ENCODE measurements around the gene E2F6. TPM values are rescaled to one million over a fixed set of nuclear protein-coding genes. Genes with fewer than 3 reads are reported as not detected.

E2F6 gene
- total RNA-seq, 1 donor from 2014 or later = 20.3 TPM

DNA sequence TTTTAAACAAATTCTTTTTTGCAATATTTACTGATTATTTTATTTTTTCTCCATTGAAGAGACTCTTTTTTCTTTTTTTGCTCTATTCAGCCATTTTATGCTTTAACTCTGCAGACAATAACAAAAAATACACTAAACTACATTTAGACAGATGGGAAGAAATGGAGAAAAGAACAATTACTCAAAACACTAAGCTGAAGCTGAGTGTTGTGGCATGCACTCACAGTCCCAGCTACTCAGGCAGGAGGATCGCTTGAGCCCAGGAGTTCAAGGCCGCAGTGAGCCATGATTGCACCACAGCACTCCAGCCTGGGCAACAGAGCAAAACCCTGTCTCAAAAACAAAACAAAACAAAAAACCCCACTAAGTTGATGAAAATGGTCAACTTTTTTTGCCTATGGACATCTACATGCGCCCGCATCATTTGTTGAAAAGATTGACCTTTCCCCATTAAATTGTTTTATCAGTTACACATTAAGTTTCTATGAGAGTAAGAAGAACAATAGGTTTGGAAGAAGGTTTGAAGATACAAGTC lies 43.0 kb downstream of the E2F6 start:
- Mint-ChIP-seq H3K9me3 (no peaks in the 10 kb centered on the region), H3K4me1 (no peaks in the 10 kb centered on the region), H3K36me3 (ENCODE audit: low read depth) (no peaks in the 10 kb centered on the region), H3K4me3 (no peak overlapping the region), H3K27ac (no peak overlapping the region), H3K27me3 (peaks cover 2% of the 10 kb centered on the region)
- DNase-seq = no peak
- intact Hi-C loops (cut with micrococcal nuclease) = no loop called here

DNA sequence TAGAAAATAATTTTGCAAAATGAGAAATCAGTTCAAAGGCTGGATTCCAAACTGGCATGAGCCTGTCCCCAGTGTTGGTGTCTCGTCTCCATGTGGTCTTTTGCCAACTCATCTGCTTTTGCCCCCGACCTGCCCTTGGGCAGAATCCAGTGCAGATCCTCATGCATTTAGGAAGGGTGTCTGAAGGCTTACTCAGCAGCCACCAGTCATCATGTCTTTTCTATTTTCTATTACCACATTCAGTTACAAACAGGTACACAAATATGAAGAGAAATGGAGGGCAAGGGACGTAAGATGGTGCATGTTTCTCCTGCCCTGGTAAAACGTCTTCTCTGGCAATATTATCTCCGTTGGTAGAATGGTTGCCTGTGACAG lies 43.5 kb downstream of the E2F6 start:
- Mint-ChIP-seq H3K27me3 (peaks cover 2% of the 10 kb centered on the region), H3K4me1 (no peaks in the 10 kb centered on the region), H3K9me3 (no peaks in the 10 kb centered on the region), H3K36me3 (ENCODE audit: low read depth) (no peaks in the 10 kb centered on the region), H3K27ac (no peak overlapping the region), H3K4me3 (no peak overlapping the region)
- no peak for DNase-seq
- intact Hi-C loops (cut with micrococcal nuclease) = no loop called here

GRCh38 chr2:11421863-11422490 lies 44.0 kb downstream of the E2F6 start:
- Mint-ChIP-seq H3K27ac (no peak overlapping the region), H3K4me3 (no peak overlapping the region), H3K4me1 (no peaks in the 10 kb centered on the region), H3K9me3 (no peaks in the 10 kb centered on the region), H3K27me3 (peaks cover 2% of the 10 kb centered on the region), H3K36me3 (ENCODE audit: low read depth) (no peaks in the 10 kb centered on the region)
- intact Hi-C loops (cut with micrococcal nuclease) = no loop called here
- no peak for DNase-seq

- no peak for DNase-seq
- no peak overlapping the region for H3K27ac Mint-ChIP-seq
- H3K27me3 Mint-ChIP-seq = peaks cover 2% of the 10 kb centered on the region
- H3K4me1 Mint-ChIP-seq = no peaks in the 10 kb centered on the region
- H3K9me3 Mint-ChIP-seq = no peaks in the 10 kb centered on the region
- H3K36me3 Mint-ChIP-seq (ENCODE audit: low read depth) = no peaks in the 10 kb centered on the region
- intact Hi-C loops (cut with micrococcal nuclease) = no loop called here
- H3K4me3 Mint-ChIP-seq = no peak overlapping the region
Measured at GRCh38 chr2:11420671-11421070, 45.3 kb downstream of the E2F6 start.

GRCh38 chr2:11420190-11420589 lies 45.8 kb downstream of the E2F6 start:
- H3K27me3 Mint-ChIP-seq = peaks cover 2% of the 10 kb centered on the region
- H3K36me3 Mint-ChIP-seq (ENCODE audit: low read depth) = no peaks in the 10 kb centered on the region
- no peaks in the 10 kb centered on the region for H3K9me3 Mint-ChIP-seq
- no peaks in the 10 kb centered on the region for H3K4me1 Mint-ChIP-seq
- intact Hi-C loops (cut with micrococcal nuclease) = no loop called here
- H3K4me3 Mint-ChIP-seq = no peak overlapping the region
- no peak overlapping the region for H3K27ac Mint-ChIP-seq
- no peak for DNase-seq

GRCh38 chr2:11419781-11420180 lies 46.2 kb downstream of the E2F6 start:
- Mint-ChIP-seq H3K36me3 (ENCODE audit: low read depth) (no peaks in the 10 kb centered on the region), H3K4me3 (no peak overlapping the region), H3K27ac (no peak overlapping the region), H3K27me3 (peaks cover 2% of the 10 kb centered on the region), H3K9me3 (no peaks in the 10 kb centered on the region), H3K4me1 (no peaks in the 10 kb centered on the region)
- intact Hi-C loops (cut with micrococcal nuclease) = loop anchor here (10.0 kb wide), 1 partner anchor 285 kb away; a partner anchor contains a TSS
- DNase-seq = no peak

GRCh38 chr2:11417946-11418585 lies 47.9 kb downstream of the E2F6 start:
- Mint-ChIP-seq H3K4me1 (no peaks in the 10 kb centered on the region), H3K36me3 (ENCODE audit: low read depth) (no peaks in the 10 kb centered on the region), H3K4me3 (no peak overlapping the region), H3K27me3 (peaks cover 7% of the 10 kb centered on the region), H3K27ac (no peak overlapping the region), H3K9me3 (no peaks in the 10 kb centered on the region)
- DNase-seq = no peak
- intact Hi-C loops (cut with micrococcal nuclease) = loop anchor here (10.0 kb wide), 1 partner anchor 283 kb away; a partner anchor contains a TSS

- Mint-ChIP-seq H3K27me3 (peaks cover 7% of the 10 kb centered on the region), H3K27ac (no peak overlapping the region), H3K9me3 (no peaks in the 10 kb centered on the region), H3K4me1 (no peaks in the 10 kb centered on the region), H3K36me3 (ENCODE audit: low read depth) (no peaks in the 10 kb centered on the region), H3K4me3 (no peak overlapping the region)
- intact Hi-C loops (cut with micrococcal nuclease) = loop anchor here (10.0 kb wide), 1 partner anchor 282 kb away; a partner anchor contains a TSS
- DNase-seq = no peak
Measured at GRCh38 chr2:11416931-11417330, 49.0 kb downstream of the E2F6 start.

DNA sequence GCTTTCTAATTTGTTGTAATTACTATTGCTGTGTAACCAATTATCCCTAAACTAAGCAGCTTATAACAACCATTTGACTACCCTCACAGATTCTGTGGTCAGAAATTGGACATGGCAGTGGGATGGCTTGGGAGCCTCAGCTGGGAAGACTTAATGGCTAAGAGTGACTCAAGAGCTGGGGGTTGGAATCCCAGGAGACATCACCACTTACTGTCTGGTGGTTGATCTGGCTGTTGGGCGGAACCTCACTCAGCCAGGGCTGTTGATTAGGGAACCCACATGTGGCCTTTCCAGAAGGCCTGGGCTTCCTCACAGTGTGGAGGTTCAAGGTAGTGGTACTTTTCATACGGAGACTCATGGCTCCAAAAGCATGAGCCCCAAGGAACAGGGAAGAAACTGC lies 49.8 kb downstream of the E2F6 start:
- no peaks in the 10 kb centered on the region for H3K4me1 Mint-ChIP-seq
- H3K9me3 Mint-ChIP-seq = no peaks in the 10 kb centered on the region
- no peak for DNase-seq
- peaks cover 7% of the 10 kb centered on the region for H3K27me3 Mint-ChIP-seq
- no peak overlapping the region for H3K27ac Mint-ChIP-seq
- no peak overlapping the region for H3K4me3 Mint-ChIP-seq
- H3K36me3 Mint-ChIP-seq (ENCODE audit: low read depth) = no peaks in the 10 kb centered on the region
- intact Hi-C loops (cut with micrococcal nuclease) = loop anchor here (10.0 kb wide), 1 partner anchor 281 kb away; a partner anchor contains a TSS

DNA sequence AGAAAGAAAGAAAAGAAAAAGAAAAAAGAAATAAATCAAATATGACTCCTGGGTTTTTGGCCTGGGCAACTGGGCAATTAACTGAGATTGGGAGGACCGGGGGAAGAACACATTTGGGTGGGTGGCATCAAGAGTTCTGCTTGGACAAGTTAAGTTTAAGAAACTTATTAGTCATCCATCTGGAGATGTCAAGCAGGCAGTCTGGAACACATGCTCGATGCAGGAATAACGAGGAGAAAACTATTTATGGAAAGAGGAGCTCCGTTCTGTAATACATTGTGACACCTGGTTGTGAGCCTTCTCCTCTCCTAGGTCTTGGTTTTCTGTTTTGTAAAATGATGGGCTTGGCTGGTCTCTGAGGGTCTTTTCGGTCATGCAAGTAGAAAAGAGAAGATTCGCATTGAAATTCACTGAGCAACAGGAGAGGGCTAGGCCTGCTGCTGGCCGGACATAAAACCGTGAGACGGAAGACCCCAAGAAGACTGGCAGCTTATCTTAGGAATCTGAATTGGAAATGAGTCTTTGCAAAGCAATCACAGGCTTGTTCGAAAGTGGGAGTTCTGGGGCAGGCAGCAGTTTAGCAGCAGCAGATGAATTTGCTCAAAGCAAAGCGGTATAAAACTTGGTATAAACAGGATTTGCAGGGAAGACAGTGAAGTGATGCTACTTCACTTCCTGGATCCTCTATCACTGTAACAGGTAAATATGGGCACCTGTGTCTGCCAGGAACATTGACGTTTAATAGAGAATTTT lies 51.4 kb downstream of the E2F6 start:
- H3K4me1 Mint-ChIP-seq = no peaks in the 10 kb centered on the region
- no peaks in the 10 kb centered on the region for H3K9me3 Mint-ChIP-seq
- H3K27me3 Mint-ChIP-seq = peaks cover 5% of the 10 kb centered on the region
- DNase-seq = no peak
- no peak overlapping the region for H3K27ac Mint-ChIP-seq
- intact Hi-C loops (cut with micrococcal nuclease) = loop anchor here (10.0 kb wide), 1 partner anchor 280 kb away; a partner anchor contains a TSS
- no peak overlapping the region for H3K4me3 Mint-ChIP-seq
- no peaks in the 10 kb centered on the region for H3K36me3 Mint-ChIP-seq (ENCODE audit: low read depth)

GRCh38 chr2:11412449-11412810 lies 53.5 kb downstream of the E2F6 start:
- no peak for DNase-seq
- Mint-ChIP-seq H3K27ac (no peak overlapping the region), H3K4me3 (no peak overlapping the region), H3K4me1 (no peaks in the 10 kb centered on the region), H3K27me3 (peaks cover 6% of the 10 kb centered on the region), H3K36me3 (ENCODE audit: low read depth) (no peaks in the 10 kb centered on the region), H3K9me3 (no peaks in the 10 kb centered on the region)
- intact Hi-C loops (cut with micrococcal nuclease) = loop anchor here (10.0 kb wide), 1 partner anchor 278 kb away; a partner anchor contains a TSS

DNA sequence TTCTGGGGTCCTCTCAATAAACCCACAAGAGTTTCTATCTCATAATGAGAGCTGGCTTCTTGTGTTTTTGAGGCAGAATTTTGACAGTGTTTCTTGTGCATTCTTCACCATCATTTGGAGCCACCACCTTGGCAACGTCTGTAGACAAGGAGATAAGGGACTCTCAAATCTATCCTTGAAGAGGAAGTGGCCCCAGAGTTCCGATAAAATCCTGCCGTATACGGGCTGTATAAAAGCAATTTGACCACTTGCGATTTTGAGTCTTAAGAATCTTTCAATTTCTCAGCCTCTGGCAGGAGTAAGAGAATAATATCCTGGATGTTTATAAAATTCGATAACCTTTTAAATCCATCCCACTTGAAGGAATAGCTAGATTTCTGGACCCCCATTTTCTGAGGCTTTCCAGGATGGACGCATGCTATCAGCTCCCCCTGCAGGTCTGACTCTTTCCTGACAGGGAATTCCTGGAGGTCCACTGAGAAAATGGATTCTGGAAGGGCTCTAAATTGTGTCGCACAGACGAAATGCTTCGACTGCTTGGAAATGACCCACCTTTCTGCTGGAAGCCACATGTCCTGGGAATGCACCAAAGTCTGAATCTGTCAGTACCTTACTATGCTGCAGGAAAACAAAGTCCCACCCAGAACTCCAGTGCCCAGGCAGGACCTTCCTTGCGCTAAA lies 54.1 kb downstream of the E2F6 start:
- Mint-ChIP-seq H3K4me3 (no peak overlapping the region), H3K36me3 (ENCODE audit: low read depth) (no peaks in the 10 kb centered on the region), H3K4me1 (no peaks in the 10 kb centered on the region), H3K27ac (no peak overlapping the region), H3K9me3 (no peaks in the 10 kb centered on the region), H3K27me3 (peaks cover 6% of the 10 kb centered on the region)
- no peak for DNase-seq
- intact Hi-C loops (cut with micrococcal nuclease) = loop anchor here (10.0 kb wide), 1 partner anchor 277 kb away; a partner anchor contains a TSS

DNA sequence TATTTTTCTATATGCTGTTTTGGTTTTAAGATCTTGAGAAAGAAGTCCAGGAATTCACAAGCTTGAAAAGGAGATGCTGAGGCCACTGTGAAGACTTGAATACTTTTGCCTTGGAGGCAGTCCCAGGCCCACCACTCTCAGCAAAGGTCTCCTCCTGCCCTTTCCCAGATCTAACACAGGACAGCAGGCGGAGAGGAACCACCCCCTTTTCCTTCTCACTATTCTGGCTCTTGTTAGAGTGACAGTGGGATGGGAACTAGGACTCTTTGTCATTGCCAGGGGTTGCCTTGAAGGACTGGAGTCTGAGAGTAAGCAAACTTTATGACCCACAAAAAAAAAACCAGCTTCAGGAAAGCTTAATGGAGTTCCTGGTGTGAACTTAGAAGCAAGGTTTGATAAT lies 54.7 kb downstream of the E2F6 start:
- no peak overlapping the region for H3K4me3 Mint-ChIP-seq
- peaks cover 6% of the 10 kb centered on the region for H3K27me3 Mint-ChIP-seq
- no peaks in the 10 kb centered on the region for H3K4me1 Mint-ChIP-seq
- intact Hi-C loops (cut with micrococcal nuclease) = loop anchor here (10.0 kb wide), 1 partner anchor 276 kb away; a partner anchor contains a TSS
- no peak for DNase-seq
- H3K9me3 Mint-ChIP-seq = no peaks in the 10 kb centered on the region
- no peak overlapping the region for H3K27ac Mint-ChIP-seq
- H3K36me3 Mint-ChIP-seq (ENCODE audit: low read depth) = no peaks in the 10 kb centered on the region

Measured in activated CD4-positive, alpha-beta T cell treated with anti-CD3 and anti-CD28 coated beads, Interleukin-2, amount 10 ng/mL, durations not matched to agents 24 days and 14 days (primary cell).